ENCODE measurements around the gene PHOX2A.

The PHOX2A gene

DNA sequence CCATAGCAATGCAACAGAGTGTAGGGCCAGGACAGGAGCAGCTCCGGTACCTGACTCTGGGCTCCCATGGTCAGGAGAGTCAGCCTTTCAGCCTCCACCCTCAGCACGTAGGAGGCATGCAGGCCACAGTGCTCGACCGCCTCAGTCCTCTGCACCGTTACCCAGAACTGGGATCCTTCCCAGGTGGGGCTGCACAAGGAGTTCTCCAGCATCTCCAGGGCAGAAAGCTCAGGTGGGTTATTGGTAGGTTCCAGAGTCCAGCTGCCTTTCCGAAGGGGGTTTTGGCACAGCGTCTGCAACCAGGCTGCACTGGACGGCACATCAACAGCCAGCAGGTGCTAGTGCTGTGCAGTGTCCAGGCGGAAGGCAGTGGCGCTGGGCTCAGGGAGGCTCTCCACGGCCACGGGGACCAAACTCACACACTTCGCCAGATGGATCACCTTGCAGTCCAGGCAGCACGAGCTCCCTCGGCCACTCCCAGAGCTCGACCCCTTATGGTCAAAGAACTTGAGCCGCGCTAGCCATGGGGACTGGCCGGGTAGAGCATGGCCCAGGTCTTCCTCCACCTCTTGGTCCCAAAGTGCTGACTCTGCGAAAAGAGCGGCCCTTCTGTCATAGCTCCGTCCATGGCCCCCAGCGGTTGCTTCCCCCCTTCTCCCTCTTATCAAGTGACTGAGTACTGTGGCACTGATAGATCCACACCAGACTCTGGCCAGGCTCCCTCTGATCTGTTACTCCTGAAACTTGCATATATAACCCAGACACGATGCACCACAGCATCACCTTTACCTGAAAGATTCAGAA is 6.9 kb upstream of the PHOX2A start:
- Histone ChIP-seq H3K79me2 (ENCODE audit: low read length) (no peaks in the 10 kb centered on the region), H3K4me2 (ENCODE audit: low read length) (no peak overlapping the region), H3K27me3 (ENCODE audit: low read depth, low read length) (peaks cover 20% of the 10 kb centered on the region), H3K36me3 (replicated peaks; ENCODE audit: low read depth, low read length) (no peaks in the 10 kb centered on the region), H3K9me3 (ENCODE audit: insufficient read depth, low read length) (no peaks in the 10 kb centered on the region), H3K4me3 (ENCODE audit: low read length) (no peak overlapping the region), H2AFZ (ENCODE audit: low read depth, low read length) (no peak overlapping the region), H4K20me1 (ENCODE audit: insufficient read depth, low read length) (no peaks in the 10 kb centered on the region), H3K27ac (ENCODE audit: low read length) (no peak overlapping the region), H3K4me1 (ENCODE audit: low read length) (peaks cover 30% of the 10 kb centered on the region), H3K9ac (ENCODE audit: low read length) (no peak overlapping the region)
- TF ChIP-seq, protein P1, sequence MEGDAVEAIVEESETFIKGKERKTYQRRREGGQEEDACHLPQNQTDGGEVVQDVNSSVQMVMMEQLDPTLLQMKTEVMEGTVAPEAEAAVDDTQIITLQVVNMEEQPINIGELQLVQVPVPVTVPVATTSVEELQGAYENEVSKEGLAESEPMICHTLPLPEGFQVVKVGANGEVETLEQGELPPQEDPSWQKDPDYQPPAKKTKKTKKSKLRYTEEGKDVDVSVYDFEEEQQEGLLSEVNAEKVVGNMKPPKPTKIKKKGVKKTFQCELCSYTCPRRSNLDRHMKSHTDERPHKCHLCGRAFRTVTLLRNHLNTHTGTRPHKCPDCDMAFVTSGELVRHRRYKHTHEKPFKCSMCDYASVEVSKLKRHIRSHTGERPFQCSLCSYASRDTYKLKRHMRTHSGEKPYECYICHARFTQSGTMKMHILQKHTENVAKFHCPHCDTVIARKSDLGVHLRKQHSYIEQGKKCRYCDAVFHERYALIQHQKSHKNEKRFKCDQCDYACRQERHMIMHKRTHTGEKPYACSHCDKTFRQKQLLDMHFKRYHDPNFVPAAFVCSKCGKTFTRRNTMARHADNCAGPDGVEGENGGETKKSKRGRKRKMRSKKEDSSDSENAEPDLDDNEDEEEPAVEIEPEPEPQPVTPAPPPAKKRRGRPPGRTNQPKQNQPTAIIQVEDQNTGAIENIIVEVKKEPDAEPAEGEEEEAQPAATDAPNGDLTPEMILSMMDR (IDR thresholded peaks at IDR 0.05; ENCODE audit: low read depth, low read length) = no peak
- TF ChIP-seq EZH2phosphoT487 (IDR thresholded peaks at IDR 0.05; ENCODE audit: low read depth) = no peak

GRCh38 chr11:72249961-72250360 is 6.0 kb upstream of the PHOX2A start:
- Histone ChIP-seq H3K9ac (ENCODE audit: low read length) (no peak overlapping the region), H3K36me3 (replicated peaks; ENCODE audit: low read depth, low read length) (no peaks in the 10 kb centered on the region), H3K79me2 (ENCODE audit: low read length) (no peaks in the 10 kb centered on the region), H3K9me3 (ENCODE audit: insufficient read depth, low read length) (no peaks in the 10 kb centered on the region), H3K4me3 (ENCODE audit: low read length) (no peak overlapping the region), H3K27me3 (ENCODE audit: low read depth, low read length) (peaks cover 27% of the 10 kb centered on the region), H2AFZ (ENCODE audit: low read depth, low read length) (no peak overlapping the region), H3K4me2 (ENCODE audit: low read length) (no peak overlapping the region), H4K20me1 (ENCODE audit: insufficient read depth, low read length) (no peaks in the 10 kb centered on the region), H3K27ac (ENCODE audit: low read length) (no peak overlapping the region), H3K4me1 (ENCODE audit: low read length) (peaks cover 21% of the 10 kb centered on the region)
- TF ChIP-seq, protein P1 (IDR thresholded peaks at IDR 0.05; ENCODE audit: low read depth, low read length) = no peak
- TF ChIP-seq EZH2phosphoT487 (IDR thresholded peaks at IDR 0.05; ENCODE audit: low read depth) = no peak

DNA sequence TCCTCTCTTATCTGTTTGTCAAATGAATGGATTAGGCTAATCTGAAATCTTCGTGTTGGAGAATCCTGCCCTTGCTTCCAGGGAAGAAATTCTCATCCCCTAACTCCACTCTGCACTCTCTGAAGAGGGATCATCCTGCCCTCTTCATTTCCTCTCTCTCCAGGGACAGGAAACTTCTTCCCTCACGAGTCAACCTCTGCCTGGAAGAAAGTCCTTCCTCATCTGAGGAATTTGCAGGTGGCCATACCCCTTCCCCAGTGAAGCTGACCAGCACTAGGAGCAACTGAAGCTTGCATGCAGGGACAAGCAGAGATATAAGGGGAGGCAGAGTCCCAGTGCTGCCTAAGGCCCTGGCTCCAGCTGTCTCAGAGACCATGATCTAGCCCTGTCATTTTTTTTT is 3.6 kb upstream of the PHOX2A start:
- H3K9ac ChIP-seq (ENCODE audit: low read length) = no peak overlapping the region
- H3K4me3 ChIP-seq (ENCODE audit: low read length) = no peak overlapping the region
- H2AFZ ChIP-seq (ENCODE audit: low read depth, low read length) = no peak overlapping the region
- no peaks in the 10 kb centered on the region for H3K79me2 ChIP-seq (ENCODE audit: low read length)
- no peaks in the 10 kb centered on the region for H3K9me3 ChIP-seq (ENCODE audit: insufficient read depth, low read length)
- H3K36me3 ChIP-seq (replicated peaks; ENCODE audit: low read depth, low read length) = no peaks in the 10 kb centered on the region
- H3K4me1 ChIP-seq (ENCODE audit: low read length) = peaks cover 13% of the 10 kb centered on the region
- H4K20me1 ChIP-seq (ENCODE audit: insufficient read depth, low read length) = no peaks in the 10 kb centered on the region
- no peak overlapping the region for H3K4me2 ChIP-seq (ENCODE audit: low read length)
- TF ChIP-seq, protein P1 (IDR thresholded peaks at IDR 0.05; ENCODE audit: low read depth, low read length) = no peak
- no peak for TF ChIP-seq EZH2phosphoT487 (IDR thresholded peaks at IDR 0.05; ENCODE audit: low read depth)
- no peak overlapping the region for H3K27ac ChIP-seq (ENCODE audit: low read length)
- H3K27me3 ChIP-seq (ENCODE audit: low read depth, low read length) = peaks cover 27% of the 10 kb centered on the region

- H3K4me3 ChIP-seq (ENCODE audit: low read length) = no peak overlapping the region
- no peak overlapping the region for H3K4me2 ChIP-seq (ENCODE audit: low read length)
- H3K36me3 ChIP-seq (replicated peaks; ENCODE audit: low read depth, low read length) = no peaks in the 10 kb centered on the region
- TF ChIP-seq, protein P1 (IDR thresholded peaks at IDR 0.05; ENCODE audit: low read depth, low read length) = no peak
- TF ChIP-seq EZH2phosphoT487 (IDR thresholded peaks at IDR 0.05; ENCODE audit: low read depth) = no peak
- no peak overlapping the region for H3K27ac ChIP-seq (ENCODE audit: low read length)
- H2AFZ ChIP-seq (ENCODE audit: low read depth, low read length) = no peak overlapping the region
- no peaks in the 10 kb centered on the region for H3K4me1 ChIP-seq (ENCODE audit: low read length)
- no peaks in the 10 kb centered on the region for H4K20me1 ChIP-seq (ENCODE audit: insufficient read depth, low read length)
- no peak overlapping the region for H3K9ac ChIP-seq (ENCODE audit: low read length)
- no peaks in the 10 kb centered on the region for H3K9me3 ChIP-seq (ENCODE audit: insufficient read depth, low read length)
- peaks cover 27% of the 10 kb centered on the region for H3K27me3 ChIP-seq (ENCODE audit: low read depth, low read length)
- no peaks in the 10 kb centered on the region for H3K79me2 ChIP-seq (ENCODE audit: low read length)
Observed at GRCh38 chr11:72245263-72245816, 1.4 kb upstream of the PHOX2A start.

All from OCI-LY3 (cell line).